Retinal pigment epithelial cell (primary cell): ENCODE measurements around the gene SECISBP2.
"Not testable (repeated sequence)": the region's sequence is repeated elsewhere in the genome, so short reads cannot be mapped to it uniquely, and the experiment has no call there.

Experiments used
- DNase-seq: peaks from one replicate; pipeline ENCODE4 v3.0.0-alpha.2; 2010; ENCODE audit warnings: low read depth
- H3K4me3 ChIP-seq: 2 replicates; pipeline ENCODE4 v1.5.1; 2011; ENCODE audit warnings: mild to moderate bottlenecking, low read length, control low read depth, moderate library complexity
- CTCF ChIP-seq: conservative IDR thresholded peaks from 2 replicates; pipeline ENCODE4 v1.5.1; 2011; ENCODE audit warnings: low read depth, low read length, control low read depth, inconsistent platforms

SECISBP2 gene

GRCh38 chr9:89318123-89319014, at the start of gene SECISBP2:
SECISBP2 (plus strand) TSS chr9:89318500; CDS start chr9:89318577, 77 bp downstream.
- peak; percentile 81 for TF ChIP-seq CTCF
- peak within 1 kb of the TSS; percentile 72 for H3K4me3 ChIP-seq
- peak; percentile 86 for DNase-seq

GRCh38 chr9:89273528-89274279, 44.6 kb upstream of the SECISBP2 start:
- DNase-seq, result no peak
- no peak for TF ChIP-seq CTCF
- H3K4me3 ChIP-seq, result no peak overlapping the region

GRCh38 chr9:89274838-89275237, 43.5 kb upstream of the SECISBP2 start:
- no peak for TF ChIP-seq CTCF
- no peak for DNase-seq
- H3K4me3 ChIP-seq, result no peak overlapping the region

- not testable (repeated sequence) for DNase-seq, H3K4me3 ChIP-seq
These were observed 42.3 kb upstream of the SECISBP2 start for GRCh38 chr9:89276040-89276439.

GRCh38 chr9:89277043-89277442, 41.3 kb upstream of the SECISBP2 start:
- H3K4me3 ChIP-seq, result no peak overlapping the region
- no peak for DNase-seq
- TF ChIP-seq CTCF, result no peak

- no peak overlapping the region for H3K4me3 ChIP-seq
- no peak for DNase-seq
- TF ChIP-seq CTCF, result no peak
These were observed 40.8 kb upstream of the SECISBP2 start for GRCh38 chr9:89277454-89277853.

- H3K4me3 ChIP-seq, result no peak overlapping the region
- TF ChIP-seq CTCF, result no peak
- no peak for DNase-seq
These were observed 39.7 kb upstream of the SECISBP2 start for GRCh38 chr9:89278551-89278950.
